HG02840 (cell line): ENCODE results near the gene FAM13C.

Source experiments
- ATAC-seq: cut with Tn5 transposase; IDR thresholded peaks from one replicate; pipeline ENCODE4 v1.9.1; 2021; ENCODE audit warnings: mild to moderate bottlenecking, moderate library complexity, moderate number of reproducible peaks; ENCODE audit not compliant: unreplicated experiment, low FRiP score

Gene FAM13C

GRCh38 chr10:59283456-59284091 lies 78.8 kb downstream of the FAM13C start:
- ATAC-seq: no peak

DNA sequence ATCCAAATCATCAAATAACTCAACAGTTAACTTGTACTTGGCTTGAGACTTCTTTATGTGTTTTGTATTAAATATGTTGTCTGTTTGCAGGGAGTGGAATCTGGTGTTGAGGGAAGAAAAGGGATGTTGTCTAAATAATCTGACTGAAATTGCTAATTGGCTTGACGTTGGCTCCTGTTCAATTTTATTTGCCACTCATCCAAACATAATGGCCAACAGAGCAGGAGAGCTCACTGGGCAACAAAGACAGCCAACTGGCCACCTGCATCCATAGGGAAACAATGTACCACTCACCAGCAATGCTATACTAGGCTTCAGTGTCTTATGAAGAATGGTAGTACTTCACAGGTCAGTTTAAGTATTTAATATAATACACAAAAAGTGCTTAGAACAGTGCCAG lies 80.5 kb downstream of the FAM13C start:
- no peak for ATAC-seq

GRCh38 chr10:59279991-59280505 lies 82.3 kb downstream of the FAM13C start:
- no peak for ATAC-seq

GRCh38 chr10:59279476-59279875 lies 82.9 kb downstream of the FAM13C start:
- ATAC-seq: no peak

- ATAC-seq: no peak
Measured at GRCh38 chr10:59276919-59277318, 85.4 kb downstream of the FAM13C start.

GRCh38 chr10:59276133-59276532 lies 86.2 kb downstream of the FAM13C start:
- no peak for ATAC-seq

GRCh38 chr10:59273445-59273844 lies 88.9 kb downstream of the FAM13C start:
- no peak for ATAC-seq

DNA sequence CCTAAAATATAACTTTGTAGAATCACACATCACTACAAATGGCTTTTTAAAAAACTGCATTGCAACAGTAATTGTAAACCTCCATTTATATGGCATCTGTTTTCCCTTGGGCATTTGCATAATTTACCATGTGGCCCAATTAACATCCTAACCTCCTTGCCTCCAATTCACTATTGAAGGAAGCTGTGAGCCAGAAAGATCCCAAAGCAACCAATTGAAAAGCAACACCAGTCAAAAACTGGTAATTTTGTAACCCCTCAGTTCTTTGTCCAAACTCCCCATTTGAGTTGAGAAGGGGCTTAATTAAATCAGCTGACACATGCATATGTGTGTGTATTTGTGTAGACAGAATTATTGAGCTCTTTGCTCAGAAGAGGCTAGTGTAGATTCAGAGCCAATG lies 90.3 kb downstream of the FAM13C start:
- no peak for ATAC-seq

GRCh38 chr10:59271160-59271559 lies 91.2 kb downstream of the FAM13C start:
- no peak for ATAC-seq

DNA sequence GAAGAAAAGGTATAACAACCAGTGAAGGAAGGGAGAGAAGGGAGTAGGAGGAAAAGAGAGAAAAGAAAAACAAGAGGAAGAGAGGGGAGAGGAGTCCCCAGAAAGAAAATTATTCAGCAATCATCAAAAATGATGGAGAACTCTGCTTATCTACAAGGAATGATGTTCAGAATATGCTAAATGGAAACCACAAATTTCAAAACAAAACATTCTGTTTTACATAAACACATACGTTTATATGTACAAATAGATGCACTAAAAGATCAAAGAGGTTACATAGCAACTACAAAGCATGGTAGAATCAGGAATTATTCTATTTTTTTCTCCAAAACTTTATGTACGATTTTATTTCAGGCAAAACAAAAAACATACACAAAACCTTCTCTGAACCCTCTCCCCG lies 91.9 kb downstream of the FAM13C start:
- no peak for ATAC-seq

GRCh38 chr10:59269651-59270050 lies 92.7 kb downstream of the FAM13C start:
- no peak for ATAC-seq

- no peak for ATAC-seq
Measured at GRCh38 chr10:59268460-59268859, 93.9 kb downstream of the FAM13C start.

- ATAC-seq: no peak
Measured at GRCh38 chr10:59266321-59266720, 96.0 kb downstream of the FAM13C start.

- ATAC-seq: no peak
Measured at GRCh38 chr10:59265141-59265540, 97.2 kb downstream of the FAM13C start.

GRCh38 chr10:59258890-59259289 lies 103.5 kb downstream of the FAM13C start:
- no peak for ATAC-seq

DNA sequence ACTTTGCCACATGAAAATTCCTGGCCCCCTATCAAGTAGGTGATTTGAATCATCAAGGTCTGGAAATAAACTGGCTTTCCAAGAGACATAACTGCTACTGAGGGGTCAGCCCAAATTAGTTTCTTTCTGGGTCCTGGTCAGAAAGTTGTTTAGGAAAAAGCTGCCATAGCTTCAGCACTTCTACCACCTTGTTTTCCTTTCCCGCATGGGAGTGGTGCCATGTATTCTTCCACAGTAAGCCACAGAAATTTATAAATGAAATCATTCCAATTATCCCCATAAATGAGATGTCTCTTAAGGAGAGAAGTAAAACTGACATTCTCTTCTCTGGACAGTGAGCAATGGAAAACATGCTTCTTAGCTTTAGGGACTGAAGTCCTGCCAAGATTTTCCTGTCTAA lies 105.1 kb downstream of the FAM13C start:
- ATAC-seq: no peak

DNA sequence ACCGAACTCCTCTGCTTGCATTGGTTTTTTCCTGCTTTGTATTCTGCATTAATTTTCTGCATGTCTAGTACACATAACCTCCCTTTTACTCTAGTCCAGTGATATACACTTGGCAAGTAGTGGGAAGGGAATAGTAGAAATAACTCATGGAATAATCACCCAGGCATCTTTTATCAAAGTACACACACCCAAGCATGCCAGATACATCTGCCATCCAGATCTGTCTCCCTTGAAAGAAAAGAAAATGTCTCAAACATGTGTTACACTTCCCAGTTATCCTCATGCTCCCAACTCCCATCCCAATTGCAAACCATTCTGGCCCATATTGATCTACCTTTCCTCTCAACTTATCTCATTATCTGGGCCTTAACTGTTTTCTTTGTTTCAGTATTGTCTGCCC lies 106.9 kb downstream of the FAM13C start:
- no peak for ATAC-seq

DNA sequence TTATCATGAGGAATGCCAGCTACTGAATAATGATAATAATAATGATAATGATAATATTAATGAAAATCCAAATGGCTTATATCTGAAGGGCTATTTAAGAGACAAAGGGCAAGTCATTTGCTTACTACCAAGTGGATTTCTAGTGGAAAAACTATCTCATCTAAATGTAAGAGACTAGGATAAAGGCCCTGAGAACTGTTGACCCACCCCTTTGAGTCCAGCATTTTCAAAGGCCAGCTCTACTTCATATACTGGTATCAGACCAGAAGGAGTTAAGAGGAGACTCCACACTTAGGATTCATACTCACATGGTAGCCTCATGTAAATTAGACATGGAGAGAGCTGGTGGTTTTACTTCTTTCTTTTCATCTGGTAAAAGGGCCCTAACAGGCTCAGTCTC lies 109.9 kb downstream of the FAM13C start:
- no peak for ATAC-seq

DNA sequence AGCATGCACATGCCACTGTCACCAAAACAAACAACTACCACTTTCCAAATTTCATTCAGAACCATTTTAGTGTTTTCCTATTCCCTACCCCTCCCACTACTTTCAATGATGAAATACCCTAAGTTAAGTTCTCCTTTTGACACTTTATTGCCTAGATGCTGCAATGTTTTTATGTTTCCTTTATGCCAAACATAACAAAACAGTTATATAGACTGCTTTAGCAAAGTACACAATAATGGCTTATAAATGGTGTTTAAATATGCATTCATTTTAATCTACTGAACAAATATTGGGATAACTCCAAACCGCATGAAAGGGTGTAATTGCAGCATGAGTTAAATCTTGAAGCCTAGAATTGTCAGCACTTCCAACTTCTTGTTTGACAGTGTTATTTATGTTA lies 116.7 kb downstream of the FAM13C start:
- no peak for ATAC-seq

DNA sequence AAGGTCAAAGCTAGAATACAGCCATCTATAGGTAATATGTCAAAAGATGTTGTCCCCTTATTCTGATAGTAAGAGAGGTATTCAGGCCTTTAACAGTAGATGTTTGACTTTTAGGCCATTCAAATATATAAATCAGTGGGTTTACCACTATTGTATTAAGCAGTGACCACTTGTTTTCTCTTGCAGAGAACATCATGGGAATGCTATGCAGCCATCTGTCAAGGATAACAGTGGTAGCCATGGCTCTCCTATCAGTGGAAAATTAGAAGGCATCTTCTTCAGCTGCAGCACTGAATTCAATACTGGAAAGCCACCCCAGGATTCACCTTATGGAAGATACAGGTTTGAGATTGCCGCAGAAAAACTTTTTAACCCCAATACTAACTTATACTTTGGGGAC lies 117.5 kb downstream of the FAM13C start:
- ATAC-seq: no peak

DNA sequence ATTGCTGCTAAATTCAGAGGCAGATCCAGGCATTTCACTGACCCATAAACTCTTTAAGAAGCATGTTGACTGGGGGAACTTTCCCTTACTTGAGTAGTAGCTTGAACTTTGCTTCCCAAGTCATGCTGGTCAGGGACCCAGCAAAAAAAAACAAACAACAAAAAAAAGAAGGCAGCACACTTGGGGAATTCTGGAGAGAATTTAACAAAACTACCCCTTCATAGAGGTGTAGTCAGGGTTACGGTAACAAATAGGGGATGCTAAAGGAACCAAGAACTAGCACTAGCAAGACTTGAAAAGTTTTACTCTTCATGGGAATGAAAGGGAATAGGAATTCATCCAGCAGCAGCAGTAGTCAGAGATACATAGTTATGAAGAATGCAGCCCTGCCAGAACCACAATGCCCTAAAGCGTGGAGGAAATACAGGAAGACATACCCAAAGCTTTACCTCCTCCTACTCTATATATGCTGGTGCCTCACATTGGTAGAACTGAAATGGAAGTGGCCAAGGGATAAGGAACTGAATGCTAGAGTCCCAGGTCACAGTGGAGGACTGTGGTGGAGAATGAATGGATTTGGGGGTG lies 118.6 kb downstream of the FAM13C start:
- ATAC-seq: no peak

- ATAC-seq: no peak
Measured at GRCh38 chr10:59242991-59243390, 119.4 kb downstream of the FAM13C start.
